ENCODE measurements around the gene PCSK7. TPM values are rescaled to one million over a fixed set of nuclear protein-coding genes. Genes with fewer than 3 reads are reported as not detected.
"Not testable (repeated sequence)": the region's sequence is repeated elsewhere in the genome, so short reads cannot be mapped to it uniquely, and the experiment has no call there.

The PCSK7 gene
- total RNA-seq, 1 donor from 2014 or later: 27.0 TPM

GRCh38 chr11:117217141-117218084 is 14.5 kb downstream of the PCSK7 start:
- peak; percentile 80 for DNase-seq (ENCODE audit: low spot score)

DNA sequence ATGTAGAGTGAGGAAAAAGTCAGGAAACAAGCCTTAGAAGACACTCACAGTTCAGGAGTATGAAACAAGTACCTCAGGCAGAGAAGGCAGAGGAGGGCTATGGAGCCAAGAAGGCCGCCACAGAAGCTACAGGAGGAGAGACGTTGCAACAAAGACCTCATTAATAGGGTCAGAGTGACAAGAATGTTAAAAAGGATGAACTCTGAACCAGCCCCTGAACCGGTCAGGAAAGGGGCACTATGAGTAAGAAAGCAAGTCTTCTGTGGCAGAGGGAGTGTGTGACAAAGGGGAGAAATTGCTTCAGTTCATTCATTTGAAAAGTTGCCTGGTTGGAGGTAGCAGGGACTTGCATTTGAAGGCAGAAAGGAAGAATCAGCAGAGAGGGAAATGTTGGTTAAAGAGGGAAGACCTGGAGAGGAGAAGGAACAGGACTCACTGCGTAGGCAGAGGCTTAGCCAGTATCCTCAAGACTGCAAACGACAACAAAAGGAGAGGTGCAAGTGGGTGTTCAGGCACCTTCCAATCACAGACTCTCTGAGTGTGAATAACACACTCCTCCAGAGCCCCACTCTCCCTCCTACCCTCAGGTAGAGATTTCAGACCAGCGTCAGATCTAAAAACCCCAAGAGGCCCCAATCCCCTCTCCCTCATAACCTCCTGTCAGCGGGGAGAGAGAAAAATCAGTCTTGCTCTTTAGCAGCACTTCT is 17.3 kb downstream of the PCSK7 start:
- DNase-seq (ENCODE audit: low spot score): no peak

DNA sequence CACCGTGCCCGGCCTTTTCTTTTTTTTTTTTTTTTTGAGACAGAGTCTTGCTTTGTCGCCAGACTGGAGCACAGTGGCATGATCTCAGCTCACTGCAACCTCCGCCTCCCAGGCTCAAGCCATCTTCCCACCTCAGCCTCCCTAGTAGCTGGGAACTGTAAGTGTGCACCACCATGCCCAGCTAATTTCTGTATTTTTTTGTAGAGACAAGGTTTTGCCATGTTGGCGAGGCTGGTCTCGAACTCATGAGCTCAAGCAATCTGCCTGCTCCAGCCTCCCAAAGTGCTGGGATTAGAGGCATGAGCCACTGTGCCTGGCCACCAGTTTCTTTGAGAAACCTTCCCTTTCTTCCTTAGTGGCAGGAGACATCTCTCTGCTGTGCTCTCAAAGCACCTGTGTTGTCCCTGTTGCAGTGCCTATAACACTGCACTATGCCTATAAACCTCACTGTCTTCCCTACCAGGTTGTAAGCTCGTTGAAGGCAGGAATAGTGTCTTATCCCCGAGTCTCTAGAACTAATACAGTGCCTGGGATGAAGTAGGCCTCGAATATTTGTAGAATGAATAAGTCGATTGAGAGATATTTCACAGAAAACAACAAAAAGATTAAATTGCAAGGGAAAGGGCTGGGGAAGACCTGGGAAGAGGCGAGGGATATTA is 19.0 kb downstream of the PCSK7 start:
- DNase-seq (ENCODE audit: low spot score): no peak

DNA sequence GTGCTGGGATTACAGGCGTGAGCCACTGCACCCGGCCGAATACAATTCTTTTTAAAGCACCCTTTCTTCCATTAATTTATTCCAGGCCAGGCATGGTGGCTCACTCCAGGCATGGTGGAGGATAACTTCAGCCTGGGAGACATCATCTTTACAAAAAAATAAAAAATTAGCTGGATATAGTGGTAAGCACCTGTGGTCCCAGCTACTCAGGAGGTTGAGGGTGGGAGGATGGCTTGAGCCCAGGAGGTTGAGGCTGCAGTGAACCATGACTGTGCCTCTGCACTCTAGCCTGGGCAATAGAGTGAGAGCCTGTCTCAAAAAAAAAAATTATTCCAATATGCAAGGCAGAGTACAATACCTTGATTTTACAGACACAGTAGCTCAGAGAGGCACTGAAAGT is 21.3 kb downstream of the PCSK7 start:
- DNase-seq (ENCODE audit: low spot score): no peak

DNA sequence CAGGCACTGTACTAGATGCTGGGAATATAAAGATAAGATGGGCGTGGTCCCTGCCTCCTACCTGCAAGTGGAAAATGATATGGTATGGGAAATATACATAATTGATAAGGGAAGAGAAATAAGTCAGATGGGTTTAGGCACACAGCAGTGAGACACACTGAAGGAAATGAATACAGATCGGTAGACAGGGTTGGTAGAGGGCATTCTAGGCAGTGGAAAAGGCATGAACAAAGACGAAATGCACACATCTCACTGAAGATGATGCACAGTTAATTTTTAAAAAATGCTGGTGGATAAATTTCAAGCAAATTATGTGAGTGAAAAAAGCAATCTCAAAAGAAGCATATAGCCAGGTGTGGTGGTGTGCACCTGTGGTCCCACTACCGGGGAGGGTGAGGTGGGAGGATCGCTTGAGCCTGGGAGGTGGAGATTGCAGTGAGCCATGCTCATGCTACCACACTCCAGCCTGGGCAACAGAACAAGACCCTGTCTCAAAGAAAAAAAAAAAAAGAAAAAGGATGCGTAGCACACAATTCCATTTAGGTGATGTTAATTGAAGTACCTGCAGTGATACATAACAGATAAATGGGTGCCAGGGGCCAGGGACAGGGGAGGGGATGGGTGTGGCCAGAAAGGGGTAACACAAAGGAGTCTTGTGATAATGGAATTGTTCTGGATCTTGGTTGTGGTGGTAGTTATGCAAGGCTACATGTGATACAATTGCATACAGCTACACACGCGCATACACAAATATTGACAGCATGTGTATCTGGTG is 22.3 kb downstream of the PCSK7 start:
- not testable (repeated sequence) for DNase-seq (ENCODE audit: low spot score)

DNA sequence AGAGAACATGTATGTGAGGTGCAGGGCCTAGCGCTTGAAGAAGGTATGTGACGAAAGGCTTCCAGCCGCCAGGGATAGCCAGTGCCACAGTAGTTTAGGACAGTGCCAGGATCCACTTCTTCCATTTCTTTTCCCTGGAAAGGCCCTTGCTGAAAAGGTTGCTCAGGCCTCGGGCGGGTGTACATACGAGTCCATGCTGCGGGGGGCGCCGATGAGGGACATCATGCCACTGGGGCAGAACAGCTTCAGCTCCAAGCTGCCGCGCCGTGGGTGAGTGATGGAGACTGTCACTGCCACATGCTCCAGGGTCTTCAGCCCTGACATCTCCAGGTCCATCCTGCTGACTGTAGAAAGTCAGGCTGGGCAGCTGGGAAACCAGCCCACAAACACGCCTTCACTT is 23.2 kb downstream of the PCSK7 start:
- not testable (repeated sequence) for DNase-seq (ENCODE audit: low spot score)

- not testable (repeated sequence) for DNase-seq (ENCODE audit: low spot score)
Measured at GRCh38 chr11:117207481-117207880, 24.4 kb downstream of the PCSK7 start.

GRCh38 chr11:117206859-117207258 is 25.0 kb downstream of the PCSK7 start:
- DNase-seq (ENCODE audit: low spot score): not testable (repeated sequence)

DNA sequence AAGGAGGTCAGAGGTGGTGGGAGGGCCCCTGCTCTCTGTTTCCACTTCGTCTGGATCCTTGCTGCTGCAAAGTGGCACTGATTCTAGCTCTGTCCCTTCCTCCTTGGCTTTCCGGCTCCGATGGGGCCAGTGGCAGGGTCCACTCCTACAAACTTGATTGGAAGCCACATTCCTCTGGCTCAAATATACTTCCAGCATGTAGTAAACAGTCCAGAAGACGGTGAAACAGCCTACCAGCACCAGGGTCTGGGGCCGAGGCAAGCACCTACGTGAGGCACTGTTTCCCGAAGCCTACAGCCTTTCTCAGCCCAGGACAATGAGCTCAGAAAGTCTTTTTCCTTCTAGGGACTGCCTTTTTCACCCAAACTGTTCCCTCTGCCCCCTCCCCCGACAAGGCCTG is 25.8 kb downstream of the PCSK7 start:
- not testable (repeated sequence) for DNase-seq (ENCODE audit: low spot score)

DNA sequence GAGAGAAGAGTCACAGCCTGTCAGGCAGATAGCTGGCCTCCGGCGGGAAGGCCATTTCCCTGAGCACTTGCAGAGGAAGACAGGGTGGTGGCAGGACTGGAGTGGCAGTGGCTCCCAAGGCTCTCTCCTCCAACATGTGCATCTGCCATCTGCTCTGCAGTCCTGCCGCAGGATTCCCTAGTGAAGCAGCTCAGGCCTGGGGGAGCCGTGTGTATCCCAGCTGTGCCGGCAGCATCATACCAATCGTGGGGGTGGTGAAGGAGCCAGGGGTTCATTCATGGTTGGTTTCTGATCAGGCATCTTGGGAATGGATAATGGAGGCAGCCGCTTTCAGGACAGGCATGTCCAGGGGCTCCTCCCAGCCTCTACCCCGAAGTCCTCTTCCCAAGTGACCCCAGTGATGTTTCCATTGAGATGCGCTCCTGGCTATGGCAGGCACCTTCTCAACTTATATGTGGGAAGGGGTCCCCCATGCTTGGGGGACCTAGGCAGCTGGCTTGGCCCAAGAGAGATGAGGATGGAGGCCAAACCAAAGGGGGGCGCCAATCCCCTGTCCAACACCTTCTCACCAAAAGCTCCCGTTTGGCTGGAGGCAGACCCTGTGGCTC is 26.6 kb downstream of the PCSK7 start:
- no peak for DNase-seq (ENCODE audit: low spot score)

- no peak for DNase-seq (ENCODE audit: low spot score)
Measured at GRCh38 chr11:117204283-117205080, 27.4 kb downstream of the PCSK7 start.

- DNase-seq (ENCODE audit: low spot score): no peak
Measured at GRCh38 chr11:117203069-117203407, 28.8 kb downstream of the PCSK7 start.

DNA sequence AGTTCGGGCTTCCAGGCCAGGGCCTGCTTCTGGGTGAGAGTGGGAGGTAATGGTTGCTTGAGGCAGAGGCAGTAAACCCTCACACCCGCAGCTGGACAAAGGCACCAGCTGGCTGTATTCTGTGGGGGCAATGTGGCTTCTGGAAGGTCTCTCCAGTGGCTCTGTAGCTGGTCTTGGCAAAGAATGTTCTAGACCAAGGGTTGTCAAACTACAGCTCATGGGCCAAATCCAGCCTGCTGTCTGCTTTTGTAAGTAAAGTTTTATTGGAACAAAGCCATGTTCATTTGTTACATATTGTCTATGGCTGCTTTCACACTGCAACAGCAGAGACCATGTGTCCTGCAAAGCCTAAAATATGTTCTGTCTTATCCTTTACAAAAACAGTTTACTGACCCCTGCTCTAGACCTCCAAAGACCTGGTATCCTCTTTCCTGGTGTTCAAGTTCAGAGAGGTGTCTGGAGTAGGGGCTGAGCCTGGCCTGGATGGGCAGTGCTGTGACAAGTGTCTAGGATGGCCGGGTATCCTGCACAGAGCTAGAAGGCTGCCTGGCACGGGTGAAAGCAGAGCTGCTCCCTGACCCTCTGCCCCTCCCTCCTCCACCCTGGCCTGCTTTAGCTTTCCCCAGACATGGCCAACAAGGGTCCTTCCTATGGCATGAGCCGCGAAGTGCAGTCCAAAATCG is 29.3 kb downstream of the PCSK7 start:
- no peak for DNase-seq (ENCODE audit: low spot score)

DNA sequence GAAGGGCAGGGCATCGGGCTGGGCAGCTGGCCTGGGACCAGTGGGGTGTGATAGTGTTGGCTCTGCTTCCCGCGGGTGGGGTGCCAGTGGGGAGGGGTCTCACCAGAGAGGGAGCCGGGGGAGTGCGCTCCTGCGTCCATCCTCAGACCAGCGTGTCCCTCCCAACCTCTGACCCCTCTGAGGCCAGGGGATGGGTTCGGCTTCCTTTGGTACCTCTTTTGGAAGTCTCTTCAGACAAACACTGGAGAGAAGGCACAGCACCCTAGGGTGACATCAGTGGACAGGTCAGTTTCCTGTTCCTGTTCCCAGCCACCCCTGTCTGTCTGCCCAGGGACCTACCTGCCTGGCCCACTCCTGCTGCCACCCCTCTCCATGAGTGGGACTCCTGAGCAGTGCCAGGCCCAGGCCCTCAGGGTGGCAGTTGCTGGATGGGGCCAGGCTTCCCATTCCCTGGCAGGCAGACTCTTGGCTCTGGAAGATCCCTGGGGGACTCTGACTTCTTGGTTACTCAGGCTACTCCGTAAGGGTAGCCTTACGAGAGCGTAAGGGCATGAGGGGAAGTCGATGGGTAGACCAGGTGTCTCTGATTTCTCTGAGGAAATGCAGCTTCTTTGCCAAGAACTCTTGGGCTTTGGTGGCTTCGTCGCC is 30.1 kb downstream of the PCSK7 start:
- DNase-seq (ENCODE audit: low spot score): no peak

GRCh38 chr11:117200813-117201657 is 30.8 kb downstream of the PCSK7 start:
- DNase-seq (ENCODE audit: low spot score): peak; percentile 44

- peak; percentile 37 for DNase-seq (ENCODE audit: low spot score)
Measured at GRCh38 chr11:117199916-117200812, 31.7 kb downstream of the PCSK7 start.
